Erythroblast (primary cell): Measurements from ENCODE around the gene PGA3.

Experiments used
- GATA1 ChIP-seq: IDR thresholded peaks from 2 replicates; pipeline ENCODE4 v1.6.1; 2011; ENCODE audit warnings: low read depth, mild to moderate bottlenecking, control low read depth, low read length, moderate library complexity
- POLR2A ChIP-seq: IDR thresholded peaks from 2 replicates; pipeline ENCODE4 v1.6.1; 2011; ENCODE audit warnings: mild to moderate bottlenecking, low read length

DNA sequence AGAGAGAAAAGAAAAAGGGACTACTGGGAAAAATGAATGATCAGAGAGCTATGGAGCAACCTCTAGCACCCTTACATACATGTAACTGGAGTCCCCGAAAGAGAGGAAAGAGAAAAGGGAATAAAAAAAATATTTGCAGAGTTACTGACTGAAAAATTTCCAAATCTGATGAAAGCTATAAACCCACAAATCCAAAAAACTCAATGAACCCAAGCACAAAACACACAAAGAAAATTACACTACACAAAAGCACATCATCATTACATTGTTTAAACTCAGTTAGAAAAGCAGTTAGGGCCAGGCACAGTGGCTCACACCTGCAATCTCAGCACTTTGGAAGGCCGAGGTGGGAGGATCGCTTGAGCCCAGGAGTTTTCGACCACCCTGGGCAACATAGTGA is 48.8 kb upstream of the PGA3 start:
- no peak for TF ChIP-seq POLR2A
- no peak for TF ChIP-seq GATA1
